ENCODE data around the gene KIAA1217. TPM values are rescaled to one million over a fixed set of nuclear protein-coding genes. Genes with fewer than 3 reads are reported as not detected.

Gene KIAA1217
- total RNA-seq, 1 donor from 2014 or later: 5.9 TPM

DNA sequence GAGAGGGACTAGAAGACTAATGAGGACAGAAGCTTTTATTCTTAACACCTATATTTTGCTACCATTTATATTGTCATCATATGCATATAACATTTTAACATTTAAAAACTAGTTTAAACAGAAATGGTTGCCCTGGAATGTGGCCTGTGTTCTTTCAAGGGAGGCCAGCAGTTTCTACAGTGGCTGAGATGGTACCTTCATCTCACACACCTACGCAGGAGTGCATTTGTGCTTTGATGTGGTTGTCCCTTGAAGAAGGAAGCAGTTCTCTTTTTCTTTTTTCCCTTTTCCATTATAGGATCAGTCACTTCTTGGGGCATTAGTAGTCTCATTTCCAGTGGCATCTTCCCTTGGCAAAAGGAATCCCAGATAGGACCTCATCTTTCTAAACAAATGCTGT is 38.9 kb downstream of the KIAA1217 start:
- no peak for DNase-seq

DNA sequence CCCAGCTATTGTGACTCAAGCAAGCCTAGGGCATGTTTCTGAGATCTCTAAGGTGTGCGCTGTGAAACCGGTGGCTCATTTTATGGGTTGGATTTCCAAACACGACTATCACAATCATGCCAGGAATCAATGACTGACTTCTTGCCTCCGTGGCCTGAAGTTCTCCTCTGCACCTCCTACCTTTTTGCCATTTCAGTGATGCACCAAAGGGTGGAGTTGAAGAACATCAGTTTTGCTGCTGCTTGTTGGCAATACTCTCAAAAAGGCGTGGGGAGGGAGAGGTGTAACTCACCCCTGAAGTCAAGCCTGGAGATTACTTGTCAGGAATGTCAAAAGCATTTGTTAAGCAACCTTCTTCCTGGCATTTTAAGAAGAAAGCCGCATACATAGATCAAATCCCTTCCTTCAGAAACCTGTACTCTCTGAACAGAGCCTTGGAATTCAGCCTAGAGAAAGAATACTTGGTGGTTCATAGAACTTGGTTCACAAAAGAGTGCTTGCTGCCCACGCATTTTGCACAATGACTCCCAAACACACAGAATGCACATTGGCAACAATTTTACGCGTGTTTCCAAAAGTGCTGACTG is 41.0 kb downstream of the KIAA1217 start:
- no peak for DNase-seq

DNA sequence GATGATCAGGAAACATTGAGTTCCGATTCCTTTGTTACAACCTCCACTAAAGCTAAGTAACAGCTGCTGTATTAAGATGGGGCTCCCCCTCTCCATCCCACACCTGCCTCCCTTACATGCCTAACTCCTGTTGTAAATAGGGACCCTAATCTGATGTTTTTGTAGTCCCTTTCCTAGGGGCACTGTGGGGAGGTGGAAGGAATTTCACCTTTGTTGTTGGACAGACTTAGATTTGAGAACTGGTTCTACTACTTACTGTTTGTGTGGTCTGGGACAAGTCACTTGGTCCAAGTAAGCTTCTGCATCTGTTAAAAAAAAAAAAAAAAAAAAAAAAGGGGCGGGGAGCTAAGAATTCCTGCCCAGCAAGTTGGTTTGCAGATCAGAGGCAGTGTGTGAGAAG is 42.6 kb downstream of the KIAA1217 start:
- no peak for DNase-seq

GRCh38 chr10:24254180-24254579 is 45.2 kb downstream of the KIAA1217 start:
- DNase-seq: no peak

DNA sequence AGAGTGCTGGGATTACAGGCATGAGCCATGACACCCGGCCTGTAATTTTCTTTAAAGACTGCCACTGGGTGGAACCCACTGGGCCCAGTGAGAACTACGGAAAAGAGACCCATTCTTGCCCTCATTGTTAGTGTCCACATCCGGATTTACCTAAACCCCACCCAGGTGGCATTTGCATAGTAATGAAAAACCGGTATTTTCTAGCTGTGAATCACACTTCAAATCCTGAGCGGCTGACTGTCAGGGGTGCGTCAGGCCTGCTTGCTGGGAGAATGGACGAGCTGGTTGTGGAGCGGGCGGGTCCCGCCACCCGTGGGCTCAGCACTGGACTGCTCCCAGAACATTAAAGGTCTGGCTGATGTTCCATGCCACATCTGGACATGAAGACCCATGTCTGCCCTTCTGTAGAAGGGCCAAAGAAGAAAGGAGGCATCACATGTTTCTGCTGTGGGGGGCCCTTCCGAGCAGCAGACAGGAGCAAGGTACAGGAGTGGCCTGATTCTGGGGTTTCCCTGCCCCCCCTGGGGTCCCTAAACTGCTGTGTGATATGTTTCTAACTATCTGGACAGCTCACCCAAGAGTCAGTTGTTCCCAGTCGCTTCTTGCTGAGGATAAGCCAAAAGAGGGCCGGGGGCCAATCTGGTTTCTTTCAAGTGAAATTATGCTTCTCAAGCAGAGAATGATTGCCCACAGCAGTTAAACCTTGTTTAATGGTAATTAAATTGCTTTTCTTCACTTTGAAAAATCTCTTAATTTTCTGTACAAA is 46.4 kb downstream of the KIAA1217 start:
- DNase-seq: no peak

DNA sequence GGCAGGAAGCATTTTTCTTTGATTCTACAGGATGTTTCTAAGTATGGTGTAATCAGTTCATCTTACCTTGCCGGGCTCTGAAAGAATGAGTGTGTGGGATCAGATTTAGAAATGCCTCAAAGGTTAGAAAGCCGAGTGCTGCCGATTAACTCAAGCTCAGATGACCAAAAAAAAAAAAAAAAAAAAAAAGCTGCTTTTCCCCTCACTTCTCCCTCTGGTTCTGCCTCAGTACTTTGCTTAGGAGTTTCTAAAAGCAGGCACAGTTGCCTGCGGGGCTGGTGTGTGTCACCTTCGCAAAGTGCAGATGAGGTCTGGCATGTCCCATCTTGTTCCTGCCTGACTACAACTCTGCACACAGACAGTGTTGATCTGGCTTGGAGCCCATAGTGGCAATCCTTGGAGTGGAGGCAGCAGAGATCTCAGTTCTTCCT is 47.0 kb downstream of the KIAA1217 start:
- no peak for DNase-seq

DNA sequence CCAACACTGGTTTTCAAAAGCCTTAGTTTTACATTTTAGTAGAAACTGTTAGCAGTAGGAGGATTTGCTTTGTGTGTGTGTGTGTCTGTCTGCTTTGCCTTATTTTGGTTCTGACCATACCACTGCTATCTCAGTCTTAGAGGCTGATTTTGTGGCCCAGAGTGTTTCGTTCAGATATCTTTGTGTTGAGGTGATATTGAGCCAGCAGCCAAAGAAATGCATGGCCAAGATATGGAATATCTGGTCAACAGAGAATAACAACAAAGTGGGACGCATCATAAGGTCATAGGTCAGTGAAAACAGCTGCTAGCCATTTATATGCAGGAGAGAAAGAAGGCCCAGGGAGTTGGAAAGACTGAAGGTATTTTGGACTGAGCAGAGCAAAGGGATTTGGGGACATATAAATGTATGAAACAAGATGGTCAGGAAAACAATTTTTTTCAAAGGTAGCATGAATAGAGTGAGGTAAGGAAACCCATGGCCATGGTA is 47.7 kb downstream of the KIAA1217 start:
- DNase-seq: no peak

DNA sequence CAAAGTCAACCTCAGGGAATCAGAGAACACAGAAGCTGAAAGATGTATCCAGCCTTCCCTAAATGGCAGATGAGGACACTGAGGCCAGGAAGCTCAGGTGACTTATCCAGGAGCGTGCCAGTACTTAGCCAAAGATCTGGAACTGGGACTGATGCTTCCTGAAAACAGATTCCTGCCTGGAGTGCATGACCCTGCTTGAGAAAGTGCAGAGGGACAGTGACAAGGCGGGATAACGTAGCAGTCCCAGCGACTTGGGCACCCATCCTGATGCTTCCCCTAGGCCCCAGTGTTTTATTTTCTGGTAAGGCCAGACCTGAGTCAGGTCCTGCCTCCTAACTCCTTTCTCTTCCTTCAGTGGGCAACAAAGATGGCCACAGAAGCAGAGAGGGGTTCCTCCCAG is 48.6 kb downstream of the KIAA1217 start:
- no peak for DNase-seq

GRCh38 chr10:24259365-24260130 is 50.6 kb downstream of the KIAA1217 start:
- no peak for DNase-seq

- no peak for DNase-seq
Measured at GRCh38 chr10:24261627-24262026, 52.7 kb downstream of the KIAA1217 start.

DNA sequence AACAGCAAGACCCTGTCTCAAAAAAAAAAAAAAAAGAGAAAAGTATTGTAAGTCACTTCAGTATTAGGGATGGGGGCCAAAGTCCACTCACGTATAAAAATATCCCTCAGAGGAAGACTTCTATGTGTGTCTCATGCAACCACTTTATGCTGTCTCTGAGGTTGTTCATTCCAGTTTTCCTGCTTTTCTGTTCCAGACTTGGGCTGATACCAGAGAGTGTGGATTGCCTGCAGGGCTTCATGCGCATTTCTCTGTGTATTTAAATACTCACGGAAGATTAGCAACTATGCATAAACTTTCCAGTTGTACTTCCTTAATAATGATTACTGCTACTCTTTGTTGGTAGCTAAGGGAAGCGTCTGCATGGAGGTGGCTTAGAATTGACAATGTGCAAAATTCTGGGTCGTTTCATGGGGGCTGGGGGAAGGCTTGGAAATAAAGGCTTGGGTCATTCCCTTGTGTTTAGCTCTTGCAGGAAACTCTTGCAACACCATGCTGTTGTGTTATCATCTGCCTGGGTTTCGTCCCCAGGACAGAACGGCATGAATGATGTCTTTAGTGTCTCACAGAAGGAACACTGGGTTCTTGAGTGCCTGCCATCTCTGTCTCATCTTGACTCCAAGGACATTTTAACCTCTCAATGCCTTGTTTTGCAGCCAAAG is 54.1 kb downstream of the KIAA1217 start:
- no peak for DNase-seq

GRCh38 chr10:24269476-24269875 is 60.5 kb downstream of the KIAA1217 start:
- no peak for DNase-seq

GRCh38 chr10:24272374-24272773 is 63.4 kb downstream of the KIAA1217 start:
- DNase-seq: no peak

- DNase-seq: no peak
Measured at GRCh38 chr10:24277277-24277676, 68.3 kb downstream of the KIAA1217 start.

GRCh38 chr10:24277771-24278170 is 68.8 kb downstream of the KIAA1217 start:
- no peak for DNase-seq

DNA sequence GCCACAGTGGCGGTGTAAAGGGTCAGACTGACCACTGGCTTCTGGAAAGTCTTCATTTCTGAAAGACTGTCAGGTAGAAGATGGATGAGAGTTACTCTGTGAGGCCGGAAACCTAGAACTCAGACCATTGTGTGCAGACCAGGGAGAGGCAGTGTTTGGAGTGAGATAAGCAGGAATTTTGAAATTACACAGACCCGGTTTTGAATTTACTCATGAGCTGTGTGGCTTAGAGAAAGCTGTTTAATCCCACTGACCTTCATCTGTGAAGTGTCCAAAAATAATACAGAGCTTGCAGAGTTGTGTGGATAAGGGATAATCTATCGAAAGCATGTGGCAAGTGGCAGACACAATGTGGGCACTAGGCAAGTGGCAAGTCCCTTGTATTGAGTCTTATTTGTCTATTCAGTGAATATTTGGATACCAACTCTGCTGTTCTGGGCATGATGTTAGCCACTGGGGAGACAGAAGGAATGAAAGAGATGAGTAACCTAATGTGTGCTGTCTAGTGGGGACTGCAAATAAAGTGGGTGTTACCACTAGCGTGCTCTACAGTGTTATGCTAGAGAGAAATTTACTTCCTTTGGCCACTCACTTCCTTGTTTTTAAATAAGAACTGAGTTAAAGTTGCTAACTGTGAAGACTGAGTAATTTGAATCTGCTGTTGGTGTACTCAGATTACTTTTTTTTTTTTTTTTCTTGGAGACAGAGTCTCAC is 69.4 kb downstream of the KIAA1217 start:
- no peak for DNase-seq

GRCh38 chr10:24279166-24279565 is 70.2 kb downstream of the KIAA1217 start:
- no peak for DNase-seq

DNA sequence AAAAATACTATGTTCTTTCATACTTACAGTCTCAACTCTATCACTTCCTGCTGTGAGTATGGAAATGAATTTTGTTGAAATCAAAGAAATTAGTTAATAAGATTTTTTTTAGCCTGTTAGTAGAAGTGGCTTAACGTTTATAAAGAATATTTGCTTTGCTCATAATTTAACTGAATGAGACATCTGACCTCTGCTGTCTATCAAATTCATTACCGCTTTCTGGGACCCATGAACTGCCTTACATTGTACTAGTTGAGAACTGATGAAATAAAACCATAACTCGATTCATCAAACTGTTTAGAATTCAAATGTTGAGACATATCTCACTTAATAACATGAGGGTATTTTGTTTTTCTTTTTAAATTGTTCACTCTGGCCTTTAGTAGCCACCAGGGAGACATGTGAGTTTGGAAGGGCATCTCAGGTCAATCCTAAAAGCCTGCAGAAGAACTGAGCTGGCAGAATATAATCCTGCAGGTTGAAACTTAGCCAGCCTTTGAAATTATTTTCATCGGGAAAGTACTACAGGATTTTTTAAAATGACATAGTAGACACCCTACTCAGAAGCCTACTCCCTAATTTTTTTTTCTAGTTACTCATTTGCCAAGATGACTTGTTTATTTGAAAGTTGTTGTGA is 78.7 kb downstream of the KIAA1217 start:
- DNase-seq: no peak

GRCh38 chr10:24288581-24288980 is 79.6 kb downstream of the KIAA1217 start:
- DNase-seq: no peak

GRCh38 chr10:24289235-24289634 is 80.3 kb downstream of the KIAA1217 start:
- DNase-seq: no peak
